Measurements from ENCODE around the gene CASP6.

- TF ChIP-seq CTCF (IDR thresholded peaks at IDR 0.05) (no peak), ZFX (IDR thresholded peaks at IDR 0.05; ENCODE audit: borderline replicate concordance) (no peak)
Observed at GRCh38 chr4:109640644-109641043, 62.6 kb downstream of the CASP6 start.
